Naive thymus-derived CD4-positive, alpha-beta T cell (primary cell): ENCODE measurements around the gene NAP1L1. TPM values are rescaled to one million over a fixed set of nuclear protein-coding genes. Genes with fewer than 3 reads are reported as not detected.

Experiments
- ATAC-seq: fragments of 150-1000 bp; cut with Tn5 transposase; 2 replicates; pipeline ENCODE4 v1.10.0; 2021; ENCODE audit warnings: mild to moderate bottlenecking, moderate library complexity
- CTCF ChIA-PET: fragments of 350-600 bp; sonication (Branson Sonifier 250); formaldehyde crosslinking; loops from one replicate; lab custom pipeline; 2021; ENCODE audit warnings: antibody characterized with exemption; lab: Charles Lee
- POLR2A ChIA-PET: fragments of 350-600 bp; sonication (Branson Sonifier 250); formaldehyde crosslinking; loops from one replicate; lab custom pipeline; 2021; ENCODE audit warnings: antibody characterized with exemption, inconsistent platforms; lab: Charles Lee
- DNase-seq, 9 donors: peaks; one replicate each; pipeline versions ENCODE4 v3.0.0 to v3.0.0-alpha.2; 2020 to 2022; ENCODE audit warnings: mixed read lengths in 1 of 9
- H3K27ac ChIP-seq: one replicate; pipeline ENCODE4 v1.7.0; 2013; ENCODE audit warnings: mild to moderate bottlenecking, low read depth, low read length, moderate library complexity
- H3K27me3 ChIP-seq, 2 donors: one replicate each; pipeline ENCODE4 v1.7.0; 2013; ENCODE audit warnings: low read length in 2 of 2, mild to moderate bottlenecking in 2 of 2, moderate library complexity in 2 of 2; ENCODE audit not compliant: control insufficient read depth in 2 of 2, insufficient read depth in 2 of 2
- H3K36me3 ChIP-seq, 3 experiments: 1 replicate in 2 of 3; 2 replicates in 1 of 3; pipeline ENCODE4 v1.7.0; 2013; ENCODE audit warnings: low read length in 3 of 3, mild to moderate bottlenecking in 3 of 3, moderate library complexity in 1 of 3; ENCODE audit not compliant: insufficient read depth in 3 of 3, control insufficient read depth in 2 of 3
- H3K4me1 ChIP-seq, 2 donors: one replicate each; pipeline ENCODE4 v1.7.0; 2013; ENCODE audit warnings: low read length in 2 of 2, mild to moderate bottlenecking in 2 of 2, moderate library complexity in 1 of 2; ENCODE audit not compliant: control insufficient read depth in 2 of 2, insufficient read depth in 2 of 2
- H3K4me3 ChIP-seq: 2 replicates; pipeline ENCODE4 v1.7.0; 2013; ENCODE audit warnings: mild to moderate bottlenecking, low read length
- H3K9me3 ChIP-seq, 3 experiments: 1 replicate in 2 of 3; 2 replicates in 1 of 3; pipeline ENCODE4 v1.7.0; 2013; ENCODE audit warnings: low read length in 3 of 3; ENCODE audit not compliant: control insufficient read depth in 2 of 3
- H3K27ac Mint-ChIP-seq, 9 donors: one replicate each; pipeline ENCODE4 v1.8.0; 2020 to 2022; ENCODE audit warnings: mixed read lengths in 9 of 9, mild to moderate bottlenecking in 8 of 9, moderate library complexity in 5 of 9, inconsistent platforms in 2 of 9
- H3K27me3 Mint-ChIP-seq, 5 donors: one replicate each; pipeline ENCODE4 v1.8.0; 2021 to 2022; ENCODE audit warnings: mixed read lengths in 5 of 5, mild to moderate bottlenecking in 1 of 5
- H3K36me3 Mint-ChIP-seq, 5 donors: one replicate each; pipeline ENCODE4 v1.8.0; 2020 to 2022; ENCODE audit warnings: mixed read lengths in 5 of 5, mild to moderate bottlenecking in 3 of 5, inconsistent platforms in 1 of 5
- H3K4me1 Mint-ChIP-seq, 7 donors: one replicate each; pipeline ENCODE4 v1.8.0; 2020 to 2022; ENCODE audit warnings: mixed read lengths in 7 of 7, mild to moderate bottlenecking in 3 of 7, inconsistent platforms in 1 of 7
- H3K4me3 Mint-ChIP-seq, 10 donors: one replicate each; pipeline ENCODE4 v1.8.0; 2020 to 2022; ENCODE audit warnings: mild to moderate bottlenecking in 10 of 10, mixed read lengths in 10 of 10, moderate library complexity in 6 of 10, inconsistent platforms in 2 of 10
- H3K9me3 Mint-ChIP-seq, 11 donors: one replicate each; pipeline ENCODE4 v1.8.0; 2020 to 2022; ENCODE audit warnings: mixed read lengths in 11 of 11, mild to moderate bottlenecking in 4 of 11, inconsistent platforms in 1 of 11, moderate library complexity in 1 of 11
- intact Hi-C, 2 donors: fragments of 100-400 bp; cut with micrococcal nuclease; formaldehyde crosslinking; loops; one replicate each; pipeline ENCODE4 v1.15.1; 2023
- polyA plus RNA-seq, 2 donors: library from polyadenylated mRNA; unstranded; fragments of 300-500 nt; fragmentation: Illumina TruSeq; gene quantifications; one replicate each; pipeline ENCODE4 v1.2.3, GENCODE V29; 2021
- total RNA-seq, 6 experiments: library from RNA in 5 of 6; stranded (reverse) in 5 of 6; gene quantifications; 1 replicate in 5 of 6; 2 replicates in 1 of 6; pipeline ENCODE4 v1.2.3 and lab custom pipeline; 2021 to 2026

The NAP1L1 gene
- total and polyA plus RNA-seq, 7 experiments from 2014 or later: 172 to 862 (median 557) TPM

- CTCF ChIA-PET: interaction anchor here (1.3 to 1.6 kb wide), 3 partner anchors 11 to 703 kb away, joined by 3 to 9 read pairs (median 4); no protein-coding TSS in a partner anchor
- ATAC-seq: no peak
- Mint-ChIP-seq H3K36me3 (peaks cover 0 to 4% (median 0%) of the 10 kb centered on the region in 5 donors), H3K4me3 (no peak overlapping the region), H3K4me1 (peaks cover 2 to 25% (median 7%) of the 10 kb centered on the region in 7 donors), H3K27me3 (no peaks in the 10 kb centered on the region), H3K9me3 (no peaks in the 10 kb centered on the region), H3K27ac (peak overlapping the region in 2 of 9 donors; percentile 8 to 44)
- Histone ChIP-seq H3K9me3 (no peaks in the 10 kb centered on the region), H3K36me3 (no peaks in the 10 kb centered on the region), H3K27me3 (no peaks in the 10 kb centered on the region), H3K4me3 (no peak overlapping the region), H3K27ac (no peak overlapping the region), H3K4me1 (no peaks in the 10 kb centered on the region)
- intact Hi-C loops: loop anchor here in 1 of 2 donors (5.0 to 10.0 kb wide), 2 partner anchors 419 to 1353 kb away; no protein-coding TSS in a partner anchor
- DNase-seq: no peak
- POLR2A ChIA-PET: no interaction called here
These were observed 46.3 kb downstream of the NAP1L1 start for GRCh38 chr12:76038176-76038575.

DNA sequence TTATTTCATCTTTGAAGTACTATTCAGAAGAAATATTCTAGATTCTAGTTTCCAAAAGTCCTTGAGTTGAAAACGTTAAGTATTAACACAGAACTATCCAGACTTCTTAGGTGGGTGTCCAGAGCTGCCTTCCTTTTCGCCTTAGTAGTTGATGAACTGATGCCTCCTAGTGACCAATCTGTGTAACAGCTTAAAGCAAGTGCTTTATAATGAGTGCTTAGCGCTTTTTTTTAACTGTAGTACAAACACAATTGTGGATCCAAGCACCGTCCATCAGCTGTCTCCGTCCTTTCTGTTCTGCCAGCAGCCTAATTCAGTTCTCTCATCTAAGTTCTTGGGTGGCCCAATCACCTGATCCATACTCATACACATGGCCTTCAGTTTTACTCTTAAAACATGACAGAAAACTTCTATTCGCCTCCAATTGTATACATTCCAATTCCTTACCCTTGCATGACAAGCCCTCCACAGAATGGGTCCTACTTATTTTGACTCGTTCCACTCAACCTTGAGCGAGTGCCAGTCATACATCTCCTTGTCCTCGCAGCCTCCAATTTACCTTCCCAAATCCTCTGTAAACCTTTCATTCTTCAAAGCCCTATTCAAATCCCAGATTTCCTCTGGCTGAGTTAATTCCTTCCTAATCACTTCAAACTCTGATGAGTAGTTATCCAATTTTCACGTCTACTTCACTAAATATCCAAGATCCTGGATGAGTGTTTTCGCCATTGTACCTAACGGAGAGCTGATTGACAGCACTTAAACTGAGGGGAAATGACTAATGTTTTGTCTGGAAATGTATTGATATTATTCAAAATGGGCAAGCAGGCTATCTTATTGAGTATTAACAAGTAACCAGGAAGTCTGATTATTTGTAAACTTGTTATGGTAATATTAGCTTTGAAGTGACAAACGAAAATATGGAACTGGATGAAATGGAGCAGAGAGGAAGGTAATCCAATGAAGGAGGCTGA is 47.1 kb downstream of the NAP1L1 start:
- Mint-ChIP-seq H3K36me3 (peaks cover 0 to 4% (median 0%) of the 10 kb centered on the region in 5 donors), H3K9me3 (no peaks in the 10 kb centered on the region), H3K27ac (peak overlapping the region in 1 of 9 donors; percentile 1), H3K4me3 (no peak overlapping the region), H3K27me3 (no peaks in the 10 kb centered on the region), H3K4me1 (peaks cover 5 to 29% (median 12%) of the 10 kb centered on the region in 7 donors)
- H3K27ac ChIP-seq: no peak overlapping the region
- no peaks in the 10 kb centered on the region for H3K27me3 ChIP-seq
- no peaks in the 10 kb centered on the region for H3K9me3 ChIP-seq
- H3K36me3 ChIP-seq: no peaks in the 10 kb centered on the region
- POLR2A ChIA-PET: interaction anchor here (0.7 to 1.0 kb wide), 2 partner anchors 277 to 509 kb away, joined by 3 read pairs; no protein-coding TSS in a partner anchor
- no peak overlapping the region for H3K4me3 ChIP-seq
- DNase-seq (peak in 7 of 9 donors; percentile 46 to 63 (median 55)), ATAC-seq (peak; percentile 87)
- intact Hi-C loops: loop anchor here (1.0 to 10.0 kb wide), 11 partner anchors 220 to 1353 kb away; partner anchors contain the start of genes GLIPR1L1 (in 2 of the 2) and GLIPR1L2 (in 1 of the 2)
- CTCF ChIA-PET: interaction anchor here (0.7 to 1.6 kb wide), 11 partner anchors 10 to 702 kb away, joined by 3 to 9 read pairs (median 3); no protein-coding TSS in a partner anchor
- H3K4me1 ChIP-seq: peaks cover 0 to 4% of the 10 kb centered on the region in 2 donors

DNA sequence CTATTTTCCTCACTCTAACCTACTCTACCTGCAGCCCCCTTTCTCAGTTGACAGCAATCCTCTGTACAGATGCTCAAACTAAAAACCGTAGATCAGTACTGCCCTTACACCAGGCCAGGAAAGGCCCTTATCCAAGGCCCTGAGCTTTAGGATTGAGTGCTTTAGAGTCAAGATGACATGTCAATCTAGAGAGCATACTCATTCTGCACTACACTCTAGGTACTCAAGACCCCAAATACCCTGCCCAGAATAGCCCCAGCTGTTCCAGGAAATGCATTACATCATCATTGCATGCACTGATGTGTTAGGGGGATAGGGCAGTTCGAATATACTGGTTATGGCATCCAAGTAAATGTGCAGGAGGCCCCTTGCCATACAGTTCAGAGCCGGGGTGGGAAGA is 49.4 kb downstream of the NAP1L1 start:
- Histone ChIP-seq H3K36me3 (no peaks in the 10 kb centered on the region), H3K27me3 (no peaks in the 10 kb centered on the region), H3K4me1 (peaks cover 5% of the 10 kb centered on the region in 2 donors), H3K4me3 (no peak overlapping the region), H3K27ac (no peak overlapping the region), H3K9me3 (no peaks in the 10 kb centered on the region)
- ATAC-seq: no peak
- Mint-ChIP-seq H3K9me3 (peaks cover 0 to 2% (median 0%) of the 10 kb centered on the region in 11 donors), H3K4me1 (peaks cover 13 to 39% (median 24%) of the 10 kb centered on the region in 7 donors), H3K36me3 (peaks cover 0 to 6% (median 0%) of the 10 kb centered on the region in 5 donors), H3K27ac (no peak overlapping the region), H3K27me3 (peaks cover 0 to 5% (median 0%) of the 10 kb centered on the region in 5 donors), H3K4me3 (no peak overlapping the region)
- no peak for DNase-seq
- ChIA-PET CTCF (interaction anchor here (1.1 to 1.5 kb wide), 2 partner anchors 507 to 508 kb away, joined by 4 to 10 read pairs; no protein-coding TSS in a partner anchor), POLR2A (no interaction called here)
- intact Hi-C loops: loop anchor here in 1 of 2 donors (5.0 to 10.0 kb wide), 2 partner anchors 422 to 1350 kb away; no protein-coding TSS in a partner anchor

- no peaks in the 10 kb centered on the region for H3K9me3 ChIP-seq
- Mint-ChIP-seq H3K36me3 (peaks cover 0 to 18% (median 0%) of the 10 kb centered on the region in 5 donors), H3K27ac (peak overlapping the region in 6 of 9 donors; percentile 79 to 98 (median 90)), H3K27me3 (peaks cover 0 to 5% (median 0%) of the 10 kb centered on the region in 5 donors), H3K9me3 (peaks cover 0 to 2% (median 0%) of the 10 kb centered on the region in 11 donors), H3K4me1 (peaks cover 13 to 50% (median 30%) of the 10 kb centered on the region in 7 donors), H3K4me3 (peak overlapping the region in 7 of 10 donors; percentile 85 to 98 (median 94))
- no peaks in the 10 kb centered on the region for H3K27me3 ChIP-seq
- H3K36me3 ChIP-seq: no peaks in the 10 kb centered on the region
- ChIA-PET CTCF (interaction anchor here (0.6 to 1.0 kb wide), 3 partner anchors 506 to 551 kb away, joined by 3 to 6 read pairs (median 3); no protein-coding TSS in a partner anchor), POLR2A (interaction anchor here (0.6 to 1.3 kb wide), 3 partner anchors 110 to 522 kb away, joined by 3 to 5 read pairs (median 4); partner anchors contain the start of gene KRR1)
- DNase-seq (no peak), ATAC-seq (no peak)
- peaks cover 5% of the 10 kb centered on the region in 2 donors for H3K4me1 ChIP-seq
- intact Hi-C loops: loop anchor here (5.0 to 10.0 kb wide), 5 partner anchors 91 to 1349 kb away; partner anchors contain the start of genes BBS10 (in 1 of the 2) and ZDHHC17 (in 1 of the 2)
- no peak overlapping the region for H3K4me3 ChIP-seq
- no peak overlapping the region for H3K27ac ChIP-seq
These were observed 51.1 kb downstream of the NAP1L1 start for GRCh38 chr12:76033081-76034011.

GRCh38 chr12:76032043-76032981 is 52.2 kb downstream of the NAP1L1 start:
- Mint-ChIP-seq H3K36me3 (peaks cover 0 to 20% (median 0%) of the 10 kb centered on the region in 5 donors), H3K4me3 (peak overlapping the region; percentile 85 to 98 (median 93)), H3K4me1 (peaks cover 8 to 52% (median 26%) of the 10 kb centered on the region in 7 donors), H3K27me3 (peaks cover 0 to 5% (median 0%) of the 10 kb centered on the region in 5 donors), H3K27ac (peak overlapping the region; percentile 74 to 98 (median 82)), H3K9me3 (peaks cover 0 to 2% (median 0%) of the 10 kb centered on the region in 11 donors)
- CTCF ChIA-PET: interaction anchor here (0.6 to 1.5 kb wide), 9 partner anchors 11 to 550 kb away, joined by 3 to 6 read pairs (median 3); partner anchors contain the start of gene KRR1
- POLR2A ChIA-PET: interaction anchor here (0.6 to 2.7 kb wide), 9 partner anchors 12 to 731 kb away, joined by 3 to 15 read pairs (median 5); partner anchors contain the start of genes GLIPR1L2, KRR1, NAP1L1 and OSBPL8
- peak overlapping the region; percentile 76 for H3K4me3 ChIP-seq
- H3K27ac ChIP-seq: peak overlapping the region; percentile 74
- no peaks in the 10 kb centered on the region for H3K9me3 ChIP-seq
- intact Hi-C loops: loop anchor here (5.0 to 10.0 kb wide), 5 partner anchors 90 to 1348 kb away; partner anchors contain the start of genes BBS10 (in 1 of the 2) and ZDHHC17 (in 1 of the 2)
- DNase-seq: peak in 6 of 9 donors; percentile 3 to 35 (median 24)
- ATAC-seq: peak; percentile 21
- H3K27me3 ChIP-seq: no peaks in the 10 kb centered on the region
- H3K4me1 ChIP-seq: peaks cover 5% of the 10 kb centered on the region in 2 donors
- H3K36me3 ChIP-seq: no peaks in the 10 kb centered on the region
